Spleen (tissue), 13 donors: Measurements from ENCODE around the gene NUDT3. TPM values are rescaled to one million over a fixed set of nuclear protein-coding genes. Genes with fewer than 3 reads are reported as not detected.

Experiments used
- DNase-seq: peaks from one replicate; pipeline ENCODE4 v3.0.0-alpha.2; 2020
- H3K27ac ChIP-seq, 8 donors: fragments of 200-600 bp; sonication (generic) in 7 of 8; 1 replicate in 4 of 8; 2 replicates in 4 of 8; pipeline versions ENCODE4 v1.5.0 to v1.8.0; 2016 to 2021; ENCODE audit warnings: inconsistent platforms in 4 of 8, mild to moderate bottlenecking in 4 of 8, moderate library complexity in 1 of 8
- H3K27me3 ChIP-seq, 7 donors: fragments of 200-600 bp; sonication (generic) in 6 of 7; replicated peaks in 1 of 7; 1 replicate in 4 of 7; 2 replicates in 3 of 7; pipeline versions ENCODE4 v1.5.0 to v1.8.0; 2016 to 2021; ENCODE audit warnings: inconsistent platforms in 3 of 7, mild to moderate bottlenecking in 1 of 7
- H3K36me3 ChIP-seq, 6 donors: fragments of 200-600 bp; sonication (generic) in 5 of 6; 1 replicate in 4 of 6; 2 replicates in 2 of 6; pipeline versions ENCODE4 v1.5.0 to v1.8.0; 2016 to 2021; ENCODE audit warnings: inconsistent platforms in 2 of 6
- H3K4me1 ChIP-seq, 6 donors: fragments of 200-600 bp; sonication (generic) in 5 of 6; 1 replicate in 3 of 6; 2 replicates in 3 of 6; pipeline versions ENCODE4 v1.5.0 to v1.8.0; 2016 to 2021; ENCODE audit warnings: inconsistent platforms in 3 of 6
- H3K4me3 ChIP-seq, 8 donors: fragments of 200-600 bp; sonication (generic) in 7 of 8; 1 replicate in 4 of 8; 2 replicates in 4 of 8; pipeline versions ENCODE4 v1.5.0 to v1.8.0; 2016 to 2021; ENCODE audit warnings: inconsistent platforms in 4 of 8, mild to moderate bottlenecking in 4 of 8, moderate library complexity in 2 of 8
- H3K9me3 ChIP-seq, 8 donors: fragments of 200-600 bp; sonication (generic) in 7 of 8; 1 replicate in 4 of 8; 2 replicates in 4 of 8; pipeline versions ENCODE4 v1.5.0 to v1.8.0; 2016 to 2021; ENCODE audit warnings: inconsistent platforms in 4 of 8
- CTCF ChIP-seq, 11 experiments: fragments of 200-600 bp in 7 of 11; fragments of 450-650 bp in 4 of 11; sonication (generic) in 4 of 11; IDR thresholded peaks in 8 of 11; conservative IDR thresholded peaks in 3 of 11; 1 replicate in 7 of 11; 2 replicates in 4 of 11; pipeline versions ENCODE4 v1.4.0 to v1.8.0; 2016 to 2021; ENCODE audit warnings: antibody characterized with exemption in 11 of 11, inconsistent platforms in 4 of 11, mild to moderate bottlenecking in 1 of 11
- POLR2A ChIP-seq, 3 donors: fragments of 450-650 bp; IDR thresholded peaks; one replicate each; pipeline ENCODE4 v1.5.1; 2017; ENCODE audit warnings: antibody characterized with exemption in 3 of 3, mild to moderate bottlenecking in 1 of 3
- POLR2AphosphoS5 ChIP-seq, 3 donors: sonication (generic); formaldehyde crosslinking; IDR thresholded peaks; one replicate each; pipeline ENCODE4 v1.5.1; 2017; ENCODE audit warnings: antibody characterized with exemption in 3 of 3
- WGBS, 5 donors: extraction: QIAGEN DNeasy Blood & Tissue Kit in 3 of 5; methylation state at CpG; one replicate each; pipeline versions ENCODE4 v1.1.5 to v1.1.7; 2013 to 2018; 5-methylcytosine and 5-hydroxymethylcytosine counted together
- intact Hi-C: fragments of 100-400 bp; cut with DNase I; formaldehyde crosslinking; loops from one replicate; pipeline ENCODE4 v1.15.0; 2023; ENCODE audit warnings: low total_unique reads
- long read RNA-seq, 2 donors: transcript quantifications; one replicate each; lab custom pipeline, GENCODE V29; 2026
- polyA plus RNA-seq, 3 donors: library from polyadenylated mRNA; stranded (reverse); fragments of 200-250 nt; gene quantifications; one replicate each; pipeline ENCODE4 v1.2.1, GENCODE V29; 2013
- total RNA-seq, 7 donors: library from RNA; depleted of rRNA in 3 of 7; stranded (reverse); fragments of >200 nt in 3 of 7; fragmentation: NEBNext Ultra II Directional in 4 of 7; extraction: Animal tissue kit (Norgen Biotek cat#: 25700) in 4 of 7; gene quantifications; one replicate each; pipeline versions ENCODE4 v1.1.0 to v1.2.1, GENCODE V29; 2016 to 2021
- donor health status: healthy with polysubstance abuse.
- donor health status: DM: no; HTN: no; CAD: no; lungs with moderate emphysema.
- donor health status: DM: no; HTN: no; CAD: no.
- donor health status: Bipolar disorder and iron deficiency.
- donor health status: healthy.
- donor health status: DM: no; HTN: no; CAD: no.
- donor health status: DM: yes; HTN: yes; CAD: no.

NUDT3 gene
- total RNA-seq = 10 to 100 TPM; 27.5 to 54.2 (median 44.5) TPM
- 10 to 100 TPM in 1 of 3 donors, 1 to 10 TPM in 2; 9.2 to 12.5 (median 9.6) TPM for polyA plus RNA-seq
- long read RNA-seq, donor 1, full-length matches to known transcripts = 16 of 16 reads
- long read RNA-seq, donor 1, partial matches to known transcripts = 0 of 16 reads
- long read RNA-seq, donor 1, other reads (novel, unspliced or antisense) = 0 of 16 reads
- long read RNA-seq, donor 2, full-length matches to known transcripts = 17 of 17 reads
- long read RNA-seq, donor 2, partial matches to known transcripts = 0 of 17 reads
- long read RNA-seq, donor 2, other reads (novel, unspliced or antisense) = 0 of 17 reads

- H3K36me3 ChIP-seq = no peaks in the 10 kb centered on the region
- H3K9me3 ChIP-seq = peaks cover 0 to 9% (median 5%) of the 10 kb centered on the region in 8 donors
- 0 to 1% (median 1%) methylated on average over 22 to 87 of the region's 87 CpGs for WGBS, 5 donors
- peak; percentile 100 for DNase-seq
- TF ChIP-seq POLR2AphosphoS5 (IDR thresholded peaks at IDR 0.05) (peak; percentile 82 to 90 (median 85)), CTCF (IDR thresholded peaks at IDR 0.05 in 8 of 11, conservative IDR thresholded peaks at IDR 0.05 in 3 of 11) (peak; percentile 74 to 97 (median 90)), POLR2A (IDR thresholded peaks at IDR 0.05) (peak in 2 of 3 donors; percentile 23 to 63)
- H3K4me3 ChIP-seq = peak within 1 kb of the TSS; percentile 82 to 100 (median 94)
- intact Hi-C loops = loop anchor here (2.0 kb wide), 1 partner anchor 144 kb away; the partner anchor contains the start of gene SMIM29
- H3K4me1 ChIP-seq = peaks cover 12 to 60% (median 46%) of the 10 kb centered on the region in 6 donors
- H3K27ac ChIP-seq = peak within 1 kb of the TSS; percentile 83 to 99 (median 98)
- H3K27me3 ChIP-seq = no peaks in the 10 kb centered on the region
Observed at GRCh38 chr6:34392497-34393190, at the start of gene NUDT3. Gene NUDT3 (minus strand): TSS chr6:34392669. CDS start chr6:34392362, 307 bp downstream.

GRCh38 chr6:34441526-34441925 lies 49.1 kb upstream of the NUDT3 start:
- intact Hi-C loops = no loop called here
- Histone ChIP-seq H3K9me3 (no peaks in the 10 kb centered on the region), H3K27me3 (no peaks in the 10 kb centered on the region), H3K36me3 (no peaks in the 10 kb centered on the region), H3K27ac (no peak overlapping the region), H3K4me1 (no peaks in the 10 kb centered on the region), H3K4me3 (no peak overlapping the region)
- WGBS, 5 donors = 38 to 50% (median 47%) methylated on average over 5 of the region's 5 CpGs
- DNase-seq = no peak
- no peak for TF ChIP-seq POLR2A (IDR thresholded peaks at IDR 0.05)
- TF ChIP-seq POLR2AphosphoS5 (IDR thresholded peaks at IDR 0.05) = no peak
- TF ChIP-seq CTCF (IDR thresholded peaks at IDR 0.05 in 8 of 11, conservative IDR thresholded peaks at IDR 0.05 in 3 of 11) = no peak

GRCh38 chr6:34439442-34439841 lies 47.0 kb upstream of the NUDT3 start:
- H3K4me3 ChIP-seq = no peak overlapping the region
- WGBS, 5 donors = 76 to 94% (median 90%) methylated on average over 2 to 3 of the region's 3 CpGs
- H3K4me1 ChIP-seq = no peaks in the 10 kb centered on the region
- intact Hi-C loops = no loop called here
- no peak for TF ChIP-seq POLR2AphosphoS5 (IDR thresholded peaks at IDR 0.05)
- no peak for TF ChIP-seq CTCF (IDR thresholded peaks at IDR 0.05 in 8 of 11, conservative IDR thresholded peaks at IDR 0.05 in 3 of 11)
- no peak for TF ChIP-seq POLR2A (IDR thresholded peaks at IDR 0.05)
- no peak overlapping the region for H3K27ac ChIP-seq
- H3K9me3 ChIP-seq = no peaks in the 10 kb centered on the region
- H3K27me3 ChIP-seq = no peaks in the 10 kb centered on the region
- no peak for DNase-seq
- no peaks in the 10 kb centered on the region for H3K36me3 ChIP-seq

GRCh38 chr6:34438705-34439104 lies 46.2 kb upstream of the NUDT3 start:
- H3K4me3 ChIP-seq = no peak overlapping the region
- WGBS, 5 donors = 63 to 92% (median 68%) methylated on average over 4 of the region's 4 CpGs
- DNase-seq = no peak
- no peaks in the 10 kb centered on the region for H3K4me1 ChIP-seq
- no peaks in the 10 kb centered on the region for H3K36me3 ChIP-seq
- intact Hi-C loops = no loop called here
- TF ChIP-seq POLR2A (IDR thresholded peaks at IDR 0.05) (no peak), CTCF (IDR thresholded peaks at IDR 0.05 in 8 of 11, conservative IDR thresholded peaks at IDR 0.05 in 3 of 11) (no peak), POLR2AphosphoS5 (IDR thresholded peaks at IDR 0.05) (no peak)
- no peaks in the 10 kb centered on the region for H3K27me3 ChIP-seq
- H3K9me3 ChIP-seq = no peaks in the 10 kb centered on the region
- H3K27ac ChIP-seq = no peak overlapping the region
